Prostate gland (tissue), 2 donors: ENCODE results near the gene OR4D2. TPM values are rescaled to one million over a fixed set of nuclear protein-coding genes. Genes with fewer than 3 reads are reported as not detected.

ENCODE experiments used
- DNase-seq: peaks from one replicate; pipeline ENCODE4 v3.0.0-alpha.2; 2019; ENCODE audit warnings: low spot score
- H3K27ac ChIP-seq, 2 donors: fragments of 200-600 bp; sonication (generic); 2 replicates each; pipeline ENCODE4 v1.5.1; 2017 to 2019
- H3K27me3 ChIP-seq: fragments of 200-600 bp; sonication (generic); replicated peaks from 2 replicates; pipeline ENCODE4 v1.5.1; 2019; ENCODE audit not compliant: insufficient read depth
- H3K36me3 ChIP-seq, 2 donors: fragments of 200-600 bp; sonication (generic); 1 replicate in 1 of 2; 2 replicates in 1 of 2; pipeline versions ENCODE4 v1.5.1 to v1.8.1; 2017 to 2019
- H3K4me1 ChIP-seq: fragments of 200-600 bp; sonication (generic); replicated peaks from 2 replicates; pipeline ENCODE4 v1.5.1; 2019
- H3K4me3 ChIP-seq, 2 donors: fragments of 200-600 bp; sonication (generic); 2 replicates each; pipeline ENCODE4 v1.5.1; 2017 to 2019
- H3K9me3 ChIP-seq: fragments of 200-600 bp; sonication (generic); 2 replicates; pipeline ENCODE4 v1.5.1; 2017
- CTCF ChIP-seq, 4 experiments: fragments of 200-600 bp in 2 of 4; fragments of 450-650 bp in 2 of 4; sonication (generic) in 2 of 4; IDR thresholded peaks; 1 replicate in 3 of 4; 2 replicates in 1 of 4; pipeline ENCODE4 v1.5.1; 2016 to 2019; ENCODE audit warnings: antibody characterized with exemption in 4 of 4, mild to moderate bottlenecking in 2 of 4, moderate library complexity in 2 of 4
- POLR2A ChIP-seq: fragments of 450-650 bp; IDR thresholded peaks from one replicate; pipeline ENCODE4 v1.6.1; 2016; ENCODE audit warnings: antibody characterized with exemption, mild to moderate bottlenecking
- POLR2AphosphoS5 ChIP-seq: sonication (generic); formaldehyde crosslinking; IDR thresholded peaks from one replicate; pipeline ENCODE4 v1.6.1; 2017; ENCODE audit warnings: antibody characterized with exemption
- WGBS: methylation state at CpG from one replicate; pipeline ENCODE4 v1.1.5; 2018; 5-methylcytosine and 5-hydroxymethylcytosine counted together
- intact Hi-C: fragments of 100-400 bp; cut with DNase I; formaldehyde crosslinking; loops from one replicate; pipeline ENCODE4 v1.14.2; 2022
- total RNA-seq, 2 donors: library from RNA; depleted of rRNA; stranded (reverse); fragments of >200 nt; gene quantifications; one replicate each; pipeline ENCODE4 v1.1.0, GENCODE V29; 2016

Gene OR4D2
- total RNA-seq, 2 donors from 2014 or later: not detected

GRCh38 chr17:58172369-58173071 lies 5.7 kb downstream of the OR4D2 start:
- H3K36me3 ChIP-seq: no peaks in the 10 kb centered on the region
- 46% methylated on average over 2 of the region's 2 CpGs for WGBS
- intact Hi-C loops: no loop called here

GRCh38 chr17:58174871-58175270 lies 8.1 kb downstream of the OR4D2 start:
- Histone ChIP-seq H3K4me1 (no peaks in the 10 kb centered on the region), H3K4me3 (no peak overlapping the region), H3K27me3 (no peaks in the 10 kb centered on the region), H3K36me3 (no peaks in the 10 kb centered on the region), H3K9me3 (no peaks in the 10 kb centered on the region), H3K27ac (no peak overlapping the region)
- WGBS: 59% methylated on average over 3 of the region's 3 CpGs
- intact Hi-C loops: no loop called here
- DNase-seq: no peak
- TF ChIP-seq CTCF (IDR thresholded peaks at IDR 0.05) (no peak), POLR2A (no peak), POLR2AphosphoS5 (no peak)

More at GRCh38 chr17:58172369-58173071, 5.7 kb downstream of the OR4D2 start:
- Histone ChIP-seq H3K4me3 (no peak overlapping the region), H3K27ac (no peak overlapping the region), H3K27me3 (no peaks in the 10 kb centered on the region), H3K9me3 (no peaks in the 10 kb centered on the region), H3K4me1 (no peaks in the 10 kb centered on the region)
- TF ChIP-seq POLR2A (no peak), CTCF (IDR thresholded peaks at IDR 0.05) (no peak)
- no peak for DNase-seq

- TF ChIP-seq POLR2A (no peak), POLR2AphosphoS5 (no peak), CTCF (IDR thresholded peaks at IDR 0.05) (no peak)
- Histone ChIP-seq H3K27ac (no peak overlapping the region), H3K4me3 (no peak overlapping the region), H3K9me3 (no peaks in the 10 kb centered on the region), H3K36me3 (no peaks in the 10 kb centered on the region), H3K27me3 (no peaks in the 10 kb centered on the region), H3K4me1 (no peaks in the 10 kb centered on the region)
- DNase-seq: no peak
- intact Hi-C loops: no loop called here
- 34% methylated on average over 7 of the region's 7 CpGs for WGBS
Measured at GRCh38 chr17:58176200-58176599, 9.4 kb downstream of the OR4D2 start.

- TF ChIP-seq POLR2AphosphoS5: no peak
- no peak for TF ChIP-seq POLR2A
- TF ChIP-seq CTCF (IDR thresholded peaks at IDR 0.05): no peak
- intact Hi-C loops: no loop called here
- H3K4me3 ChIP-seq: no peak overlapping the region
- no peaks in the 10 kb centered on the region for H3K36me3 ChIP-seq
- no peaks in the 10 kb centered on the region for H3K27me3 ChIP-seq
- 65% methylated on average over 4 of the region's 4 CpGs for WGBS
- H3K27ac ChIP-seq: no peak overlapping the region
- H3K9me3 ChIP-seq: no peaks in the 10 kb centered on the region
- DNase-seq: no peak
- H3K4me1 ChIP-seq: no peaks in the 10 kb centered on the region
Measured at GRCh38 chr17:58181796-58182195, 15.0 kb downstream of the OR4D2 start.

DNA sequence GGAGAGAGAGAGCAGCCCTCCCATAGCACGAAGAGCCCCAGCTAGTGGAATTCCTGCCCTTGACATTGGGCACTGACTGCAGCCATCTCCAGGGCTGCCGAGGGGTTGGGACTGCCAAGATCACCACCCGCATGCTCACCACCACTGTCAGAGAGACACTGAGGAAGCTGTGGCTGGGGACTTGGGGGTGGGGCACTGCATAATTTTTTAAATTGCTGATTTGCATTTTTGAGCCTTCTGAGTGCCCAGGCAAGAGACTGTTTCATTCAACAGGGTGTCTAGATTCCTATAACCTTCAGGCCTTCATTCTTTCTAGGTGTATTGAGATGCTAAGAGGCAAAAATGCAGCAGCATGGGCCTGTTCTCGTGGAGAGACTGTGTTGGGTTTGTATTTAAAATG lies 16.7 kb downstream of the OR4D2 start:
- H3K4me1 ChIP-seq: no peaks in the 10 kb centered on the region
- 85% methylated on average over 4 of the region's 4 CpGs for WGBS
- no peak overlapping the region for H3K27ac ChIP-seq
- H3K36me3 ChIP-seq: no peaks in the 10 kb centered on the region
- H3K27me3 ChIP-seq: no peaks in the 10 kb centered on the region
- no peak for DNase-seq
- no peak overlapping the region for H3K4me3 ChIP-seq
- intact Hi-C loops: no loop called here
- no peak for TF ChIP-seq CTCF (IDR thresholded peaks at IDR 0.05)
- no peak for TF ChIP-seq POLR2A
- no peak for TF ChIP-seq POLR2AphosphoS5
- H3K9me3 ChIP-seq: no peaks in the 10 kb centered on the region
